ENCODE measurements around the gene GNAS.
A peak's percentile ranks its signal among the peaks of the same experiment; 100 is the strongest.
"Not testable (repeated sequence)": the region's sequence is repeated elsewhere in the genome, so short reads cannot be mapped to it uniquely, and the experiment has no call there.

The GNAS gene

GRCh38 chr20:58852543-58853271 is at the start of gene GNAS:
Gene GNAS, plus strand, starts transcription at chr20:58852716.
- DNase-seq: peak; percentile 40

DNA sequence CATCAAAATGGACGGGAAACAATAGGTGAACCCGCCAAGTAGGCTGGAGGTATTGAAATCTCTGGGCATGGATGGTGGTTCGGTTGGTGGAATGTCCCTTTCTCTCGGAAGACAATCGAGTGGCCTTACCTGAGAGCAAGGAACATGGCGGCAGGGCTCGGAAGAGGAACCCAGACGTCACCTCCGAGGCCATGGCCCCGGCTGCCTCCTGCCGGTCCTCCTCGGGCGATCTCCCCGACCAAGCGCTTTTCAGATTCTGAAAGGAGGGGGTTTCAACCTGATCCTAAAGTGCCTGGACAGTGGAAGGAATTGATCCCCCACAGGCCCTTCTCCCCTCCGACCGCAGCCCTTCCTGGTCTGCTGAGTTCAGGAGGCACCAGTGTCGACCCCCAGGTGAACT is 49.0 kb upstream of the GNAS start:
- DNase-seq: no peak

DNA sequence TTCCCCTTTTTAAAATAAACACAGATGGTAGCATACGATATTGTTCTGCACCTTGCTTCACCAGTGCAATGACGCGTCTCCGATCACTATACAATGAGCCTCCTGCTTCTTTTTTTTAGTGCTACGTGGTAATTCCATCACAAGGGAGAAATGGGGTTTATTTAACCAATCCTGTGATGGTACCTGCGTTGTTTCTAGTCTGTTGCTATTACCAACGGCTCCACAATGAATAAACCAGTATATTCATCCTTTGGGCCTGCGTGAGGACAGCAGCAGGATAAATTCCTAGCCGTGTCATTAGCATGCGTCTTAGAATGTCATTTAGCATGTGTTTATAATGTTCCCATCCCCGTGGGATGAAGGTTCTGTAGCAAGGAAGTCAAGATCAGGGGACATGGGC is 44.7 kb upstream of the GNAS start:
- no peak for DNase-seq

DNA sequence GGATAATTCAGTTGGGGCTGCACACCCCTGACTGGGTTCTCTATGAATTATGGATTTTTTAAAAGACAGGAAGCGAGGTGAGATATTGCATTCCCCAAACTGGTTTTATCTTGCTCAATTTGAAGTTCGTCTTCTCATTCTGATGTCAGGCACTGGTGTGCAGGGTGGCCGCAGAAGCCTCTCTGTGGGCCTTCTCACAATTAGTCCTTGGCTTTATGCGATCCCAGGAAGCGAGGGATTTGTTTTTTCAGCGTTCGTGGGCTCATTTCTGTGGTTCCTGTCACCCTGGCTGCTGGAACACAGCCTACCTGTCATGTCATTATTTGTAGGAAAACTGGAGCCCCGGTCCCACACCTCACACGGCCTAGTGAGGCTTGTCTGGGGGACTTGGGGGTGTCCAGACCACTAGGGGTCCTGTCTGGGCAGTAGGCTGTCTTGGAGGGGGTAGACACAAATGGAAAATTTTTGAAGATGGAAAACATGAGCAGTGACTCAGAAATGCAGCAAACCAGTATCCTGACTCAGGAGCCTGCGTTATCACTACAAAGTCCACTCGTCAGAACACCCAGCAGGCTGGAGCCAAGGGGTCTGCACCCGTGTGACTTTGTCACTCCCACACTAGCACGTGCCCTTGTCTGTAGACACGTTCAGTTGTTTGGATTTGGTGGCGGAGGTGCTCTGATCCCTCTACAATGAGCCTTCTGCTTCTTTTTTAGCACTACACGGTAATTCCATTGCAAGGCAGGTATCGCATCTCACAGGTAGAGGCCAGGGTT is 44.1 kb upstream of the GNAS start:
- DNase-seq: no peak

DNA sequence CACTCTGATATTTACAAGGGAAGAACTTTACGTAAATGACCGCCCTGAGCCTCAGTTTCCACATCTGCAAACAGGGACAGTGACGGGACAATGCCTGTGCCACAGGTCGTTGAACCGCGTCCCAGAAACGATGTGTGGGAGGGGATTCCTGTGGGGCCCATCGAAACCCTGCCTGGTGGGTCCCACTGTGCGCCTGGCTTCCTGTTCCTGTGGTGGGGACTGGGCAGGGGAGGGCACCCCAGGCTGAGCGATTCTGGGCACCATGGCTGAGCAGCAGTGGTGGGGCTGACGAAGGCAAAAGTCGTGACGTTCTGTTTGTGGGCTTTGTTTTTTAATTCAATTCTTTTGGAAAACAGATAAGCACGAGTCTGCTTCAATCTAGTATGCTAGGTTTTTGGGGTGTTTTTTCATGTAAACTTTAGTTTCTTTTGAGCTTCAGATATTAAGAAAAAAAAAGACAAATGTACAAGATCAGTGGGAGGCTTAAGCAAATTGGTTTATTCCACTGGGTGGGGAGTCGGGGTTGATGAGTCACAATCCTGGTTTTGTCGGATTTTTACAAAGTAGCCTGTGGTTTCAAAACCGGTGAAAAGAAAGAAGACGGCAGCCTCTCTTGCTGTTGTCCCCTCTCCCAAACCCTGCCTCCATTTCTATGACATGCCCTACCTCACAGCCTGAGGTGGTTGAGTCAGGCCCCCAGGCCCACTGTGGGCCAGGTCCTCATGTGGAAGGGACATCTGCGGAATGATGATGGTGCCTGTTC is 42.2 kb upstream of the GNAS start:
- no peak for DNase-seq

DNA sequence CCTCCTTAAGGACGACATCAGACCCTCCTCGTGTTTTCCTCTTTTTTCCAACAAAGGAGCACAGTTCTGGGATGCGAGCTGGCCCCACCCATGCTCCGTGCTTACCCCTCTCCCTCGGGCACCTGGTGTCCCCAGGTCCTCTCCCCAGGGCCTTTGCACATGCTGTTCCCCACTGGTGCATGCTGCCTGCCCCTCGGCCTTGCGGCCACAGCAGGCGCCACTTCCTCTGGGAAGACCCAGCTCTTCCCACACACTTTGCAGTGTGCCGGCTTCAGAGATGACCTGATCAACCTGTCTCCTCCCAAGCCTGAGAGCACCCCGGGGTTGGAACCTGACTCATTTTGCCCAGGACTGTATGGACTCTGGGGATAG is 41.7 kb upstream of the GNAS start:
- no peak for DNase-seq

- DNase-seq: no peak
Measured at GRCh38 chr20:58811334-58811733, 41.2 kb upstream of the GNAS start.

DNA sequence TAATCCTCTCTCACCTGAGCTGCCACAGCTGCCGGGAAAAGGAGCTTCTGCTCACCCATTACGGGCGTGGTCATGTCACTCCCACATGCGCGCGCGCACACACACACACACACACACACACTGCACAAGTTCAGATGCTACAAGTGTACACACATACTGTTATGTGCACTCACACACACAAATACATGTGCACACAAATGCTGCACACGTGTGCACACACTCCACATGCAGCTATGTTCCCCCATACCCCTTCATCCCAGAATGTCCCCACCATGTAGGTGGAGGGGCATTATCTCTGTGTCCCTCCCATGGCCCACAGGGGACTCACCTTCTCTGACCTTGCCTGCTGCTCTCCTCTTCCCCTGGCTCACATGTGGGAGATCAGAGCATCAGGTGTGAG is 39.1 kb upstream of the GNAS start:
- no peak for DNase-seq

DNA sequence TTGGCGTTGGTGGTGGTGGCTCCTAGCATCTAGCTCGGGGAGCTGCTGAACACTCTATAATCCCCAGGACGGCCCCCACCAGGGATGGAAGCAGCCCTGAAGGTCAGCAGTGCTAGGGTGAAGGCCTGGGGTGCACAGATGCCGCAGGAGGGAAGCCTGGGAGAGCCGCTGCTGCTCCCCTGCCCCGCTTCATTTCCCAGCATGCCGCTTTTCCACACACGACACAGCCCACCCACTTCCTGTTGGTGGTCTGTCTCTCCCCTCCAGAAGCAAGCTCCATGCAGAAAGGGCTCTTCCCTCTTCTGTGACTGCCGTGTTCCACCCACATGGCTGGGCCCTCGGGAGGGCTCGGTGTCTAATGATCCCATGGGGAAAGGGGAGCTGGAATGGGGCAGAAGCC is 37.1 kb upstream of the GNAS start:
- DNase-seq: no peak

- DNase-seq: no peak
Measured at GRCh38 chr20:58816051-58816450, 36.5 kb upstream of the GNAS start.

DNA sequence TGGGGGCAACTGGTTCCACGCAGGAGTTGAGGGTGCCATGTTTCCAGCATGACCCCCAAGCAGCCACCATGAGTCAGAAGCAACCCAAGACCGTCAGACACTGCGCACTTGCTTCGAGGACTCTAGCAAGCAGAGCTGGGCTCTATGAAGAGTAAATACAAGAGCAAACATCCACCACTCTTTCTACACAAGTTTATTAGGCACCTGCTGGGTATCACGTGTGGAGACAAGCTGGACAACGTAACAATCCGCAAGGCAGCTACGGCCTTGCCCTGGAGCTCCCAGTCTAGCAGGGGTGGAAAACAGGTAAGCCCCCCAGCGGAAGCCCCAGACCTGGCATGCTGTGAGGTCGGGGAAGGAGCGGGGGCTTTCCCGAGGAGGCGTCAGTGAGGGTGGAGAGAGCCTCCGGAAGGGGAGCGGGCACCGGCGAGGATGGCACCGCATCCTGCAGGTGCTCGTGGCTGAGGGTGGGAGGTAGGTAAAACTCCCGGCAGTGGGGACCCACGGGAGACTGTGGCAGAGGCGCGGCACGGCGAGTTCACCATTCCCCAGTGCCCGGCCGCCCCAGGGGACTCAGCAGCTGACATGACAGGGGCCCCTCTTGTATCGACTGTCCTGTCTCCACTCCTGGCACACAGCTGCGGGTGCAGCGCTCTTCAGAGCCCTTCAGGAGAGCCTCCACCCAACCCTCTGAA is 35.4 kb upstream of the GNAS start:
- DNase-seq: no peak

DNA sequence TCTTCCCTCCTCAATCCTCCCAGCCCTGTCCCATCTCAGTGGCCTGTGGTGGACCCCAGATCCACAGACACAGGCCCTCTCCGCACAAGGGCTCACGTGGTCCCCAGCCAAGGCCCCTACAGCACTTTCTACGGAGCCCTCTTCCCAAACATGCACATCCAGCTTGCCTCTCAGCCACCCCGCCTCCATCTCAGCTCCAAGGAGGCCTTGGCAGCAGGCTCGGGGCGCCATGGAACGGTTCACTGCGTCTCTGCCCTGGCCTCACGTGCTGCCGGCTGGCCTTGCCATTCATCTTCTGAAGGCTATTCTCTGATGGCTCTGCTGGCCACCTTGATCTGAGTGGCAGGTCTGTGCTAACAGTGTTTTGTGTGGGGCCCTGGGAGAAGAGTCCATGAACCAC is 34.8 kb upstream of the GNAS start:
- no peak for DNase-seq

DNA sequence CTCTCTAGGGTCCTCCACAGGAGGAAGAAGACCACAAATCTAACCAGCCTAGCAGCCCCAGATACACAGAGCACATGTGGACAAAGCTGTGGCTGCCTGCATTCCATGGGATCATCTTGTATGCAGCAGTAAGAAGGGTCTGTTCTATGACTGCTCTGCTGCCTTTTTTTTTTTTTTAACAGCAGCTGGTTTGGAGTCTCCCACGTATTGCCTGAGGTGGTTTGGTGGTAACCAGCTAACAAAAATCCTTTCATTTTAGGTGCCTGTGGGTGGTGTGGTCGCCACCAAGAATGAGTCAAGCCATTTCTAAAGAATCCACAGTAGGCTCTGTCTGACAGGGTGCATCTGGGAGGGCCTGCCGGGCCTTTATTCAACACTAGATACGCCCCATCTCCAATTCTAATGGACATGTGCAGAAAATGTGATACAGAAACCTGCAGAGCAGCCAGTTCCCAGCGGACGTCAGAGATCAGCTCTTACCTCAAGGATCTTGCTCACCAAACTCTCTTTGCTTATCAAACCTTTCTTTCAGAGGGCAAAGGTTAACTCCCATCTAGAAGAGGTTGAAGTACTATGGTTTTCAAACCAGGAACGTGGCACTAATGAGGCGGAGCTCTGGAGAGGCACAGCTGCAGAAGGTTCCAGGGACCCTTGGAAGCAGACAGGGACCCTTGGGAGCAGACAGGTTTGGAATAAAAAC is 33.8 kb upstream of the GNAS start:
- DNase-seq: no peak

- DNase-seq: no peak
Measured at GRCh38 chr20:58819921-58820320, 32.6 kb upstream of the GNAS start.

DNA sequence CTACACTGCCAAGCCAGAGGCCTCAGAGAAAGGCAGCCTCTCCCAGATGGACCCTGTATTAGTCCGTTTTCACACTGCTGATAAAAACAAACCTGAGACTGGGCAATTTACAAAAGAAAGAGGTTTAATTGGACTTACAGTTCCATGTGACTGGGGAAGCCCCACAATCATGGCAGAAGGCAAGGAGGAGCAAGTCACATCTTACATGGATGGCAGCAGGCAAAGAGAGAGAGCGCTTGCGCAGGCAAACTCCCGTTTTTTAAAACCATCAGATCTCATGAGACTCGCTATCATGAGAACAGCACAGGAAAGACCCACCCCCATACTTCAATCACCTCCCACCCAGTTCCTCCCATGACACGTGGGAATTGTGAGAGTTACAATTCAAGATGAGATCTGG is 32.0 kb upstream of the GNAS start:
- not testable (repeated sequence) for DNase-seq

DNA sequence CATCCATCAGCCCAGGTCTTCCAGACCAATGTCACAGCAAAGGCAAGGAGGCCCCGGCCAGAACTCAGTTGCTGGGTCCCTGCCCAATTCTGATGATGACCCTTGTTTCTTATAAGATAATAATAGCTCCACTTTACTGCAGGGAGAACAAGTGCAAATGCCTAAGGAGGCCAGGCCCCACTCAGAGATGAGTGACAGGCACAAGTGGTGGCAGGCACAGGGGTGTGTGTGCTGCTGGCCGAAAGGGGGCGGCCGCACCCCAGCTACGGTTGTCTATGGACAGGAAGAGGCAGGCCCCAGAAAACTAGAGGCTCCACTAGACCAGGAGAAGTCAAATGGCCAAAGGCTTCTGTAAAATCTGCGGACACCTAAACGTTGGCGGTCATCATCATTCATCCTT is 30.4 kb upstream of the GNAS start:
- no peak for DNase-seq

- no peak for DNase-seq
Measured at GRCh38 chr20:58822748-58823730, 29.5 kb upstream of the GNAS start.

DNA sequence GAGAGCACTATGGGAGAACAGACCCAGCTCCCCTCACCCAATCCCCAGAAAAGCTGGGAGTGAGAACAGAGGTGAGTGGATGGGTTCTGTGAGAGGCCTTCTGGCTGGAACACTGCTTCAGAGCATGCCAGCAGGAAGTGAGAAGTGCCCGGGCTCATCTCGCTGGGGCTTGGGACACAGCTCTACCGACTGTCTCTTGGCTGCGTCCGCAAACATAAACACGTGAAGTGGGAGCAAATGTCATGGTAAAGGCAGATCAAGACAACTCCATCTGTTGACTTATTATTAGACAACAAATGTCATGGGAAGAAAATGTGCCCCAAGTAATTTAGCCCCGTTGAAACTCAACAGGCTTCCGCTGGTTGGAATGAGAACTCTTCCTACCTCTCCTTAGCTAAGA is 27.7 kb upstream of the GNAS start:
- no peak for DNase-seq

- DNase-seq: no peak
Measured at GRCh38 chr20:58825450-58825849, 27.1 kb upstream of the GNAS start.

- DNase-seq: no peak
Measured at GRCh38 chr20:58826271-58826670, 26.2 kb upstream of the GNAS start.

DNA sequence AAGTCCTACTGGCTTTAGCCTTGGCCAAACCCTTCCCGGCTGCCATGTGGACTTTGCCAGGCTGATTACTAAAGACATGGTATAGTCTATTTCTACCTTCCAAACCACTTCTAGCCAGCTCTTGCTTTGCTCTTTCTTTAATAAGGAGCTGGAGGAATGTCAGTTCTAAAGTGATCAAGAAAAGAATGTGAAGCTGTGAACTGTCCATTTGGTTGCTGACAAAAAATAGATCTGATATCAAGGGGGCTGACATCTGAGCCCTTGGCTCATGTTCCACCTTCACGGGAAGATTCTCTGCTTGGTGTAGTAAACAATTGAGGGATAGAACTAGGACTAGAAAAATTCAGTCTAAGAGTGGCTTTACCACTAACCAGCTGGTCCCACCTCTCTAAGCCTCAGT is 24.4 kb upstream of the GNAS start:
- DNase-seq: no peak
